Stimulated activated CD8-positive, alpha-beta memory T cell treated with anti-CD3 and anti-CD28 coated beads, Interleukin-15, amount 100 ng/mL, for 4 hours (primary cell): Measurements from ENCODE around the gene GART.
"Not testable (repeated sequence)": the region's sequence is repeated elsewhere in the genome, so short reads cannot be mapped to it uniquely, and the experiment has no call there.

ENCODE experiments used
- DNase-seq, 2 donors: peaks; one replicate each; pipeline ENCODE4 v3.0.0-alpha.2; 2020; ENCODE audit warnings: low read depth in 2 of 2

GART gene

GRCh38 chr21:33541756-33542639 is at the start of gene GART:
Gene GART, minus strand, starts transcription at chr21:33542117. Its CDS starts 2,802 bp downstream, at chr21:33539315.
- DNase-seq = peak; percentile 63 to 67

DNA sequence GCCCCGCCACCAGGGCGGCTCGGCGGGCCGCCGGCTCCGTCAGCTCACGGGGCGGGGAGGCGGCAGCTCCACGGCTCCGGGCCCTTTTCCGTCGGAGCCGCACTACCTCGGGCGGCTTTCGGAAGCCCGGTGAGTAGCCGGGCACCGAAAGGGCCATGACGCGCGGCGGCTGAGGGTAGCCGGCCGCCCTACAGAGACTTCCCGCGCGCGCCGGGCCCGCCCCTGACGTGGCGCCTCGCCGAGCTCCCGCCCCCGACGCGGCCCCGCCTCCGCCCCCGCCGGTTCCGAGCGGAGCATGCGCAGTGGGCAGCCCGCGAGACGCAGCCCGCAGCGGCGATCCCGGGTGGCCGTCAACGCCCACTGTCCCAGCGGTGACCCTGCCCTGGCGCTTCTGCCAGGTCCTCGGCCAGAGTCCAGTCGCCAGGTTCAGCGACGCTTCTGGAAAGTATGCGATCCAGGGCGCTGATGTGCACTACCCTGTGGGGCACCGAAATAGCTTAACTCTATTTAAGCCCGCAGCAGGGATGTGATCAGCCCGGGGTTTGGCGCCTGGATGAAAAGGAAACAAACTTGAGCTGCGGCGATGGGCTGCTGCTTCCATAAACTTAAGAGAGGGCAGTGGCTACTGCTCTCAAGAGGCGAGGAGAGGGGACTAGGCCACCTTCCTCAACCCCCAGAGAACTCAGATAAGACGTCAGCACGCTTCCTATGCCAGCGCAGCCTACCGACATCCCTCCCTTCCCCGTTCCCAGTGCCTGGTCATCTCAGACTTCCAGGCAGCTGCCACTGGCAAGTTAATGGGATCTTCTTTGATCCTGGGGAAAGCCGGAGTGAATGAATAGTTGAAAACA is 46.8 kb upstream of the GART start, which contains the start of gene DONSON:
Gene DONSON (minus strand): TSS at position 200 of the 851 bp plus-strand sequence. CDS start 43 bp downstream, at position 157.
- DNase-seq = peak; percentile 66 to 78

DNA sequence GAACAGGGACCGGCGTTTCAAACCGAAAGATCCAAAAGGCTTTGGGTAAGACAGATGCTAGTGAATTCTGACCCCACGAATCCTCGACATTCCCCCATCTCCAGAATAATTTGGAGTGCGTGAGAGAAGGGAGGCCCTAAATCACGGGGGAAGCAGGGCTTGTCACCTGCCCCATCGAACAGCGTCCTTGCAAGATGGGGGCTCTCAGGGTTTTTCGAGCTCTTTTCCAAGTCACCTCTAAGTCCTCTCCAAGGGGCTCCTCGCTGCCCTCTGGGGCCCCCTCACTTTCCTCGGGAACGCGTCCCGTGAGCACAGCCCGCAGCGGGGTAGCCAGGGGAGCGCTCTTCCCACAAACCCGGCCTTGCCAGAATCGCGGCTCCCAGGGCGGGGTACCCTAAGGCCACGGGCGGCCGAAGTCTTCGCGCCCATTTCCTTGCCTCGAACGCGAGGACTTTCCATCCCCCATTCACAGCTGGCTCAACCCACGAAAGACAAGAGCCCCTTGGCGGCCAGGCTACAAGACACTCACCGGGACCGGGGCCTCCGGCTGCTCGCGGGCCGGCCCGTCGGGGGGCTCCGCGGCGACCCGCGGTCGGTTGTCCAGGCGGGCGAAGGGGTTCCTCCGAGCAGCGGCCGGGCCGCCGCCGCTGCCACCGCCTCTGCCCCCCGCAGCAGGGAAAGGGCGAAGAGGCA is 46.0 kb upstream of the GART start:
- no peak for DNase-seq

DNA sequence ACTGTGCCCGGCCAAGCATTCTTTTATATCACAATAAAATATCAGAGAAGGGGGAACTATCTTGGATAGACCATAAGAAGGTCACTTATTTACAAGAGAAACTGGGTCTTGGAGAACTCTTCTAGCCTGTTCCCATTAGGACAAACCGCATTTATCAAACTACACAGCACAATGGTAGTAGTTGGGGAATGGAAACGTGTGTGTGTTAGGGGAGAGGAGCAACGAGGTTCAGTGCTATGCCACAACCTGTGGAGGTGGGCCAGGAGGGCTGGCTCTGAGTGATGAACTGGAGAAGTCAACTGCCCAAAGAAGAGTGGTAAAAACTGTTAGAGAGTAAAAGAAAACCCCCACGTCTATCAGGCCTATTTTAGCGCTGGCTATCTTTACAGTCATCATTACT is 45.0 kb upstream of the GART start:
- DNase-seq = no peak

- no peak for DNase-seq
Observed at GRCh38 chr21:33584455-33584854, 42.5 kb upstream of the GART start.

- no peak for DNase-seq
Observed at GRCh38 chr21:33578959-33579542, 37.1 kb upstream of the GART start.

DNA sequence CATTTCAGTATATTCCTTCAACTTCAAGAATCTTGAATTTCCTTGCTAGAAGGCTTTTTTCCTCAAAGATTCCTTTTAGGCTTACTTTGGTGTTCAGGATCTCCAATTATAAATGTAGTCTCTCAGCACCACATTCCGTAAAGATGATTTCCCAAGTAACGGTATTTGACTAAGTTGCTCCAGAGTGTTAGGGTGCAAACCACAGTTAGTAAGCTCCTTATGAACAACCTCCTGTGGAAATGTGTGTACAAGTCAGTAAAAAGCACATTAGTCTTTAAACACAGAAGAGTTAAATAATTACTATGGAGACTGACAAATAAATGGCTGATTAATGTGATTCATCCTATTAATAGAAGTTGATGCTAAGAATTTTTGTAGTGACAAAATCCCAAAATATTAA is 36.3 kb upstream of the GART start:
- DNase-seq = no peak

DNA sequence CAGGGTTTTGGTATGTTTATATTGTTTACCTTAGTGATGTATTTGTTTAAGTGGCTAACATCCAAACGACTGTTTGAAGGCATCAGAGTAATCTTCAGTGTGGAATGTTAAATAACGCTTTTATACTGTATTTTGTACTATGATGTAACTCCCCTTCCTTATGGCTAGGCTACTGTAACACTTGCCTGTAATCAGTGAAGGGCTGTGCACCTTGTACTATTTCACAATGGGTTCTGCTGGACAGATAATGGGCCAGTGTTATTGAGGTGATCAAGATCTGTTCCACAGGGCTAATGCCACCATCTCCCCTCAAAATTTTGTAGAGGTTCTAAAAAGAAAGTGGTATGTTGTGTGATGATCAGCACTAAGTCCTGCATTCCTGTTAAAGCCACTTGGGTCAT is 34.8 kb upstream of the GART start:
- DNase-seq = not testable (repeated sequence)

GRCh38 chr21:33572350-33572749 is 30.4 kb upstream of the GART start:
- no peak for DNase-seq

- no peak for DNase-seq
Observed at GRCh38 chr21:33569991-33570390, 28.1 kb upstream of the GART start.

GRCh38 chr21:33568448-33568847 is 26.5 kb upstream of the GART start:
- no peak for DNase-seq

DNA sequence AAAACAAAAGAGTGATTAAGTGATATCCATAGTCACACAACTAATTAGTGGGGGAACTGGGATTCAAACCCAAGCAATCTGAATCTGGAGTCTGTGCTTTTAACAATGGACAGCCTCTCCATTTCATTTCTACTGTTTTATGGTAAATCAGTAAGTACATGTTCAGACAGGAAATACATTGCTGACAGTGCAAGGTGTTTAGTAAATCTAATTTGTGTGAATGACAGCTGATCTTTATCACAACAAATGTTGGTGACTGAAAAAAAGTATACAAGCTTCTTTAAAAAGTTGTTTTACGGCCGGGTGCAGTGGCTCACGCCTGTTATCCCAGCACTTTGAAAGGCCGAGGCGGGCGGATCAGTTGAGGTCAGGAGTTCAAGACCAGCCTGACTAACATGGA is 26.0 kb upstream of the GART start:
- no peak for DNase-seq

GRCh38 chr21:33566514-33566913 is 24.6 kb upstream of the GART start:
- no peak for DNase-seq

- no peak for DNase-seq
Observed at GRCh38 chr21:33562389-33562788, 20.5 kb upstream of the GART start.

GRCh38 chr21:33561373-33561772 is 19.5 kb upstream of the GART start:
- no peak for DNase-seq

DNA sequence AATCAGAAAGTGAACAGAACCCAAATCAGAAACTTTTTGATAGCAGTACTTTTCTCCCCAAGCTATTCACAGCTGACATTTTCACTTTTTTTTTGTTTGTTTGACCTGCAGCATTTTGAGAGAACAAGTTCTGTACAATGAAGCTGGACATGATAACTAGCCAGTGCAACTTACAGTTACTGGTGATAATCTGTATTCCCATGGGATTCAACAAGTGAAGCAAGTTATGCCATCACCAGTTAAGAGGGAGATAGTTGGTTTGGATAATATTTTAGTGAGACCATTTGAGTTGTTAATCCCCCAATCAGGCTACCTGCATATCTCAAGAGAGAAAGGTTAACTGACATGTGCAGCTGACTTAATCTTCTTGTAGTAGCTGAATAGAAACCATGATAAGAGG is 19.0 kb upstream of the GART start:
- no peak for DNase-seq

DNA sequence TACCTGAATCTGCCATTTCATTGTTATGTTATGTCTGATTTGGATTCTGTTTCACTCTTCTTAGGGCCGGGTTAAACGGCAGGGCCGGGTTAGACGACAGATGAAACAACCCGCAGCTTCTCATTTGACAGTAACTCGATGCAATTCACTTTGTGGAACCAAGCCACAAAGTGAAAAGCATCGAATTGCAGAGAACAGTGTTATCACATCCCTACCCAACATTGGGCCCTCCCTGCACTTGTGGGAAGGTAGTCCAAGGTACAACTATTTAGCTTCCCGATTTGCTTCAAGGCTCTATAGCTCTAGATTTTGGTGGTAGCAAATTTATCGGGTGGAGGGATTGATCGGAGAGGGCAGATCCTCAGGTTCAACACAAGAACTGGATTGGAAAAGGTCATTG is 17.9 kb upstream of the GART start:
- DNase-seq = no peak

DNA sequence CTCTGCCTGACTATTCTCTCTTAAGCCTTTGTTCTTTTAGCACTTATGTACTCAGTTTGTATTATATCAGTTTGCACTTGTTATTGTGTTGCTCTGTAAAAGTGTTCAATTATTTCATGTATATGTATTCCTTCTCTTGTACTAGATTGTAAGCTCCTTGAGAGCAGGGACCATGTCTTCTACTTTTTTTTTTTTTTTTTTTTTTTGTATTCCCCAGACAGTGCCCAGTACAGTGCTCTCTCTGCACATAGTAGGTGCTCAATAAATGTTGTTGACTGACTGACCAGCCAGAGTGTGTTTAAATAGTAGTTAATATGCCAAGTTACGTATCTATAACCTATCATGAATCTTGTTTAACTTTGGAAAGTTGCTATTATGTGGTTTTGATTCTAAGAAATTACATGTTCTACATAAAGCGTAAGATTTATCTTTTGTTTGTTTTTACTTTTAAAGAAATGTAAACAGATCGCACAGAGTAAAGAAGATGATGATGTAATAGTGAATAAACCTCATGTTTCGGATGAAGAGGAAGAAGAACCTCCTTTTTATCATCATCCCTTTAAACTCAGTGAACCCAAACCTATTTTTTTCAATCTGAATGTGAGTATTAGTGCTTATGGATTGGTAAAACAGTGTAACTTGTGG is 17.0 kb upstream of the GART start:
- no peak for DNase-seq

DNA sequence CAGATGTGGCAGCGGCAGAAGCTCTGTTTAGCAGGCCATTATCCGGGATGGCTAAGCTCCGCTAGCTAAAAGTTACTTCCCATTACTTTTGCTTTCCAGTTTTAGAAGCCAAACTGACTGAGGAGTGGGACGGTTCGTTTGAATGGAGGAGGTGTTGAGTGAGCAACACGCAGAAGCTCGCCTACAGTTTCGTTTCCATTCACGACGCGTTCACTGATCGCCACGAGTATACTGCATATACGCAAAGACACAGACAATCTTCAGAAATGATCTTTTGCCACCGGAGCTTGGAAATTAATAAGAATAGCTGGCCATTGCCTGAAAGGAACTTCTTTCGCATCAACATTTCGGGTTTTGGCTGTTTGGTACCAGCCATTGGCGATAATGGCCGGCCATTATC is 15.5 kb upstream of the GART start:
- no peak for DNase-seq

- DNase-seq = no peak
Observed at GRCh38 chr21:33554982-33555344, 13.0 kb upstream of the GART start.
